Activated CD8-positive, alpha-beta T cell treated with anti-CD3 and anti-CD28 coated beads, Interleukin-2, amount 10 ng/mL, durations not matched to agents 7 days and 5 days (primary cell): ENCODE measurements around the gene PLA2G4C. TPM values are rescaled to one million over a fixed set of nuclear protein-coding genes. Genes with fewer than 3 reads are reported as not detected.

Source experiments
- ATAC-seq: fragments of 150-1000 bp; cut with Tn5 transposase; one replicate; pipeline ENCODE4 v1.10.0; 2021; ENCODE audit warnings: moderate library complexity
- CTCF ChIA-PET: fragments of 350-600 bp; sonication (Branson Sonifier 250); formaldehyde crosslinking; loops from one replicate; lab custom pipeline; 2021; ENCODE audit warnings: antibody characterized with exemption; lab: Charles Lee
- POLR2A ChIA-PET: fragments of 350-600 bp; sonication (Branson Sonifier 250); formaldehyde crosslinking; loops from one replicate; lab custom pipeline; 2021; ENCODE audit warnings: antibody characterized with exemption; lab: Charles Lee
- DNase-seq: peaks from one replicate; pipeline ENCODE4 v3.0.0-alpha.2; 2020
- H3K27ac Mint-ChIP-seq: one replicate; pipeline ENCODE4 v1.8.0; 2021; ENCODE audit warnings: mild to moderate bottlenecking, mixed read lengths
- H3K27me3 Mint-ChIP-seq: one replicate; pipeline ENCODE4 v1.8.0; 2021; ENCODE audit warnings: low read depth, mixed read lengths
- H3K36me3 Mint-ChIP-seq: one replicate; pipeline ENCODE4 v1.8.0; 2021; ENCODE audit warnings: low read depth, mixed read lengths
- H3K4me1 Mint-ChIP-seq: one replicate; pipeline ENCODE4 v1.8.0; 2021; ENCODE audit warnings: low read depth, mixed read lengths
- H3K4me3 Mint-ChIP-seq: one replicate; pipeline ENCODE4 v1.8.0; 2021; ENCODE audit warnings: mild to moderate bottlenecking, mixed read lengths
- H3K9me3 Mint-ChIP-seq: one replicate; pipeline ENCODE4 v1.8.0; 2022; ENCODE audit warnings: mixed read lengths; ENCODE audit not compliant: insufficient read depth
- total RNA-seq, 2 experiments: library from RNA; stranded (reverse); gene quantifications; one replicate each; pipeline ENCODE4 v1.2.3, GENCODE V29; 2021

Gene PLA2G4C
- total RNA-seq, 2 experiments from 2014 or later: 0.73 to 1.8 TPM

DNA sequence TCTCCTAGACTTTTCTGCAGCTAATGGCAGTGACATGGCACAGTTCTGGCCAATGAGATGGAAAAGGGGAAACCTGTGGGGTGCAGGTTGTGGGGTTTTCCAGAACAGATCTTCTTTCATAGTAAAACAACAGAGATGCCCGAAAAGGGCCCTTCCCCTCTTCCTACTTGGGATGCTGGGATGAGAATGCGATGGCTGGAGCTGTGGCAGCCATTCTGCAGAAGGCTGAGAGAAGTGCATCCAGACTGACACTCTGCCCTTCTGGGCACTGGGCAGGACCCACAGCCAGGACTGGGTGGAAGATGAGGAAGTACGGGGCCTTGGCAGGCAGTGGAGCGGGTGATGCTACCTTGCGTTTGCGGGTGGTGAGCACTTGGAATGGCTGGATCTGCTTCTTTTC lies 16.9 kb upstream of the PLA2G4C start:
- DNase-seq (no peak), ATAC-seq (no peak)
- Mint-ChIP-seq H3K9me3 (no peaks in the 10 kb centered on the region), H3K27ac (no peak overlapping the region), H3K4me1 (peaks cover 7% of the 10 kb centered on the region), H3K4me3 (no peak overlapping the region), H3K27me3 (no peaks in the 10 kb centered on the region), H3K36me3 (peaks cover 65% of the 10 kb centered on the region)
- POLR2A ChIA-PET: interaction anchor here (0.5 kb wide), 1 partner anchor 1676 kb away, joined by 3 read pairs; no protein-coding TSS in a partner anchor
- CTCF ChIA-PET: interaction anchor here (1.8 kb wide), 1 partner anchor 17 kb away, joined by 6 read pairs; the partner anchor contains the start of gene PLA2G4C

DNA sequence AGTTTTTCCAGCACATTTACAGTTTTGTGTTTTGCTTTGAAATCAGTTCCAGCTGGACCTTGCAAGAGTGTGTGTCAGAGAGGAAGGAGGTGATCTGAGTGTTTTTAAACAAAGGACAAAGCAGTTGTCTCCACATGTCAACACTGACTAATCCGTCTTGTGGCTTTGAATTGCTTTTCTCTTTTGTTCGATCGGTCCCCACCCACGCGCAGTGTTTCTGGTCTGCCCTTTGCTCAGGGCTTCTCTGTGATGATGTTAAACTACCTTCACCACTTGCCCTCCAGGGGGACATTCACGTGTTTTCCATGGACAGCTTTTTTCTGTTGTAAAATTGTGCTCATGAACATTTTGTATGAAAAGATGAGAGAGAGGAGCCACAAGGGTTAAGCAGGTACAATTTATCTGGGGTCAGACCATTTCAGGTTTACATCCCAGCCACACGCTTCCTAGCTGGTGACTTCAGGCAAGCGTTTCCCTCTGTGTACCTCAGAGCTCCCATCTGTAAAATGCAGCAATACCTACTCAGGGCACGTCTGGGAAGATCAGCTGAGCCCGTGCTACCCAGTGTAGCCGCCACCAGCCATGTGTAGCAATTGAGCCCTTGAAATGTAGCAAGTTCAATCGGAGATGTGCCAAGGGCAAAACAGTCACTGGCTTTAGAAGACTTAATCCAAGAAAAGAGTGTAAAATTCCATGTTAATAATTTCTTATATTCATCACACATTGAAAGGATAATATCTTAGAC lies 13.5 kb upstream of the PLA2G4C start:
- H3K36me3 Mint-ChIP-seq: peaks cover 69% of the 10 kb centered on the region
- no peak overlapping the region for H3K27ac Mint-ChIP-seq
- H3K4me1 Mint-ChIP-seq: peaks cover 15% of the 10 kb centered on the region
- no peak for DNase-seq
- ChIA-PET POLR2A (interaction anchor here (2.5 kb wide), 1 partner anchor 13 kb away, joined by 11 read pairs; the partner anchor contains the start of gene PLA2G4C), CTCF (interaction anchor here (0.7 to 3.2 kb wide), 5 partner anchors 14 to 161 kb away, joined by 3 to 11 read pairs (median 4); partner anchors contain the start of gene PLA2G4C)
- no peak overlapping the region for H3K4me3 Mint-ChIP-seq
- no peak for ATAC-seq
- no peaks in the 10 kb centered on the region for H3K9me3 Mint-ChIP-seq
- no peaks in the 10 kb centered on the region for H3K27me3 Mint-ChIP-seq

DNA sequence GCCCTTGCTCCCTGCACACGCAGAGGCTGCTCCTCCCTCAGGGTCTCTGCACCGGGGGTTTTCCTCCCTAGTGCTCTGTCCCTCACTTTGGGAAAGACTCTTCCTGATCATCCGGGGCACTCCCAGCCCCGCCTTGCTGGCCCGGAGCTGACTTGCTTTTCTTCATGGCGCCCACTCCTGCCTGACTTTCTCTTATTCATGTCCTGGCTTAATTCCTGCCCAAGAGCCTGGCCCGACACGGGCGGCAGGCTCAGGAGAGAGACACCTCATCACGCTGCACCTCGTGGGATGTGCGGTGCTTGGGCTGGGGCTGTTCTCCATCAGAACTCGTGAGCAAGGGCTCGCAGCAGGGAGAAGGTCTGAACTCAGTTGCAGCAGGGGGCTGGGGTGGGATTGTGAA lies 11.8 kb upstream of the PLA2G4C start:
- no peaks in the 10 kb centered on the region for H3K27me3 Mint-ChIP-seq
- H3K9me3 Mint-ChIP-seq: no peaks in the 10 kb centered on the region
- ChIA-PET POLR2A (interaction anchor here (2.5 kb wide), 1 partner anchor 12 kb away, joined by 11 read pairs; the partner anchor contains the start of gene PLA2G4C), CTCF (interaction anchor here (1.1 kb wide), 1 partner anchor 30 kb away, joined by 4 read pairs; no protein-coding TSS in a partner anchor)
- peaks cover 24% of the 10 kb centered on the region for H3K4me1 Mint-ChIP-seq
- no peak overlapping the region for H3K4me3 Mint-ChIP-seq
- DNase-seq: no peak
- ATAC-seq: no peak
- peaks cover 67% of the 10 kb centered on the region for H3K36me3 Mint-ChIP-seq
- peak overlapping the region; percentile 81 for H3K27ac Mint-ChIP-seq

DNA sequence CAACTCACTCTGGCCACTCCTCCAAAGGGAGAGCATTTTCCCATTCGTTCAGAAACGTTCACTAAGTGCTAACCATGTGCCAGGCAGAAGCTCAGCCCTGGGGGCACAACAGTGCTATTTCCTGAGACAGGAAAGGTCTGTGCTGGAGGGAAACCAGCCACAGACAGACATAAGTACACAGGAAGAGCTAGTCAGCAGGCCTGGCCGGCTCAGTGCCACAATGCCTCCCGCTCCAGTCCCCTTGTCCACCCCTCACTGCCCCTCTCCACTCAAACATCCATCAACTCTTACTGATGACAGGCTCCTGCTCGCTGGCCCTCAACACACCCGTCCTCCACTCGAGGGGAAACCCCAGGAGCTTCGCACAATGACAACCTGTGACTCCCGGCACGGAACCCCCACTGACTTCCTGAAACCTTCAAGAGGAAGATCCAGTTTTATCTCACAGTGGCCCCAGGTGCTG lies 11.3 kb upstream of the PLA2G4C start:
- ChIA-PET CTCF (interaction anchor here (1.1 kb wide), 1 partner anchor 31 kb away, joined by 4 read pairs; no protein-coding TSS in a partner anchor), POLR2A (interaction anchor here (2.5 kb wide), 1 partner anchor 11 kb away, joined by 11 read pairs; the partner anchor contains the start of gene PLA2G4C)
- H3K27ac Mint-ChIP-seq: peak overlapping the region; percentile 81
- DNase-seq (no peak), ATAC-seq (no peak)
- H3K9me3 Mint-ChIP-seq: no peaks in the 10 kb centered on the region
- H3K4me1 Mint-ChIP-seq: peaks cover 25% of the 10 kb centered on the region
- peaks cover 66% of the 10 kb centered on the region for H3K36me3 Mint-ChIP-seq
- no peaks in the 10 kb centered on the region for H3K27me3 Mint-ChIP-seq
- no peak overlapping the region for H3K4me3 Mint-ChIP-seq

DNA sequence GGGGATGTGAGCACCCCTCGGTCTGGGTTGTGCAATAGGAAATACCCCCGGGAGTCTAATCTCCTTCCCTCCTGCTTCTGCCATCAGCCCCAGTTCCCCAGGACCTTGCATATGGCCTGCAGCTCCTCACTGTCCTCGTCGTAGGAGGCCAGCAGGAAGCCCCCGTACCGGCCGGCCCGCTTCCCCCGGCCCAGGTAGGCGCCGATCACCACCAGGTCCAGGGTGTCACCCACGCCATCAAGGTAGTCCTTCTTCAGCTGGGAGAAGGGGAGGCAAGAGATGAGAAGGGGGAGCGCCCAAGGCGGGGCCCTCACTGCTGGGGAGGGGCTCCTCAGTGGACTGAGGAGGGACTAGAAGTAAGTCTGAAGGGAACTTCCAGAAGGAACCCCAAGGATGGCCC lies 10.4 kb upstream of the PLA2G4C start:
- H3K36me3 Mint-ChIP-seq: peaks cover 65% of the 10 kb centered on the region
- no peaks in the 10 kb centered on the region for H3K27me3 Mint-ChIP-seq
- DNase-seq: no peak
- H3K4me3 Mint-ChIP-seq: no peak overlapping the region
- no peak for ATAC-seq
- peaks cover 25% of the 10 kb centered on the region for H3K4me1 Mint-ChIP-seq
- POLR2A ChIA-PET: interaction anchor here (0.7 kb wide), 1 partner anchor 11 kb away, joined by 5 read pairs; the partner anchor contains the start of gene PLA2G4C
- CTCF ChIA-PET: no interaction called here
- no peaks in the 10 kb centered on the region for H3K9me3 Mint-ChIP-seq
- no peak overlapping the region for H3K27ac Mint-ChIP-seq

DNA sequence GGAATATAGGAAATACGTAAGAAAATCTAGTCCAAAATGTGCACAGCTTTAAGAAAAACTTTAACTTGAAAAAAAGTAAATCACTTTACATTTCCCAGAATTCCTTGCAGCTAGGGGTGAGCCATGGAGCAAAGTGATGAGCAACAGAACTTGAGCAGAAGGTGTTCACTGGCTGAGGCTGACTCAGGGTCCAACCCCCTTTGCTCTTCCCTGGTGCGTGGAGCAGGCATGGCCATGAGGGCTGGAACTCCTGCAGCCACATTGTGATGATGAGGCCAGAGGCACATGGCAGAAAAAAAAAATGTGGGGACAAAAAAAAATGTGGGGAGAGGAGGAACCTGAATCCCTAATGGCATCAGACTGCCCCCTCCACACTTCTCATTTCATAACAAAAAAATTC lies 9.9 kb upstream of the PLA2G4C start:
- DNase-seq: no peak
- H3K36me3 Mint-ChIP-seq: peaks cover 65% of the 10 kb centered on the region
- no peaks in the 10 kb centered on the region for H3K9me3 Mint-ChIP-seq
- ATAC-seq: no peak
- ChIA-PET CTCF (interaction anchor here (1.8 kb wide), 1 partner anchor 10 kb away, joined by 6 read pairs; the partner anchor contains the start of gene PLA2G4C), POLR2A (interaction anchor here (0.7 to 1.0 kb wide), 2 partner anchors 9 to 10 kb away, joined by 3 to 5 read pairs; partner anchors contain the start of gene PLA2G4C)
- no peaks in the 10 kb centered on the region for H3K27me3 Mint-ChIP-seq
- no peak overlapping the region for H3K27ac Mint-ChIP-seq
- H3K4me1 Mint-ChIP-seq: peaks cover 25% of the 10 kb centered on the region
- no peak overlapping the region for H3K4me3 Mint-ChIP-seq

DNA sequence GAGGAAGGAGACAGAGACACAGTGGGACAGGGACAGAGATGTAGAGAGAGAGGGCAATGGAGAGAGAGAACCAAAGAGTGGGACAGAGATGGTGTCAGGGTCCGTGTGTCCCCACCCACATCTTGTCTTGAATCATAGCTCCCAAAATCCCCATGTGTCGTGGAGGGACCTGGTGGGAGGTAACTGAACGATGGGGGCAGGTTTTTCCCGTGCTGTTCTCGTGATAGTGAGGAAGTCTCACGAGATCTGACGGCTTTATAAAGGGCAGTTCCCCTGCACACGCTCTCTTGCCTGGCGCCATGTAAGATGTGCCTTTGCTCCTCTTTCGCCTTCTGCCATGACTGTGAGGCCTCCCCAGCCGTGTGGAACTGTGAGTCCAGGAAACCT lies 7.5 kb upstream of the PLA2G4C start:
- Mint-ChIP-seq H3K27me3 (no peaks in the 10 kb centered on the region), H3K27ac (peak overlapping the region; percentile 85), H3K4me3 (no peak overlapping the region), H3K36me3 (peaks cover 58% of the 10 kb centered on the region), H3K9me3 (no peaks in the 10 kb centered on the region), H3K4me1 (peaks cover 22% of the 10 kb centered on the region)
- POLR2A ChIA-PET: no interaction called here
- DNase-seq: no peak
- no peak for ATAC-seq
- CTCF ChIA-PET: interaction anchor here (1.1 kb wide), 1 partner anchor 12 kb away, joined by 4 read pairs; no protein-coding TSS in a partner anchor

DNA sequence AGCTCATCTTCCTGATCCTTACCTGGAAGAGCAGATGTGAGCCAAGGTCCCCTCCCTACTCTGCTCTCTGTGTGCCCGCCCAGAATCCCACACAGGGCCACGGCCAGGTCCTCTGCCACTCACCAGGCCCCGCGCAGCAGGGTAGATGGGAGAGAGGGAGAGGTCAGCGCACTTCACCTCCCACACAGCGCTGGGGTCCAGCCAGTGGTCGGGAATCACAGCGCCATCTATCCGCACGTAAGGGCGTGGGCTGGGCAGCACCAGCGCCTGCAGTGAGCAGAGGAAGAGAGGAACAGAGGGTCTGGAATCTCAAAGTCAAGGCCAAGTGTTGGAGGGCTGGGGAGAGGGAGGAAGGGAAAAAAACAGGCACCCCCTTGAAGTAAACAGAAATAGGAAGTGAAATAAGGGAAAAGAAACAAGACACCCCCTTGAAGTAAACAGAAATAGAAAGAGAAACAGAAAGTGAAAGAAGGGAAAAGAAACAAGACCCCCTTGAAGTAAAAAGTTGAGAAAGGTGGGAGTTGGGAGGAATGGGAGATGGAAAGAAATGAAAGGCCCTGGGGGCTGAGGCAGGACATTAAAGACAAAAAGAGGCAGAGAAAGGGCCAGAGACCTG lies 7.0 kb upstream of the PLA2G4C start:
- ATAC-seq (no peak), DNase-seq (no peak)
- Mint-ChIP-seq H3K27ac (peak overlapping the region; percentile 85), H3K27me3 (no peaks in the 10 kb centered on the region), H3K4me3 (no peak overlapping the region), H3K9me3 (no peaks in the 10 kb centered on the region), H3K36me3 (peaks cover 53% of the 10 kb centered on the region), H3K4me1 (peaks cover 19% of the 10 kb centered on the region)
- POLR2A ChIA-PET: no interaction called here
- CTCF ChIA-PET: interaction anchor here (1.5 kb wide), 1 partner anchor 10 kb away, joined by 4 read pairs; no protein-coding TSS in a partner anchor

DNA sequence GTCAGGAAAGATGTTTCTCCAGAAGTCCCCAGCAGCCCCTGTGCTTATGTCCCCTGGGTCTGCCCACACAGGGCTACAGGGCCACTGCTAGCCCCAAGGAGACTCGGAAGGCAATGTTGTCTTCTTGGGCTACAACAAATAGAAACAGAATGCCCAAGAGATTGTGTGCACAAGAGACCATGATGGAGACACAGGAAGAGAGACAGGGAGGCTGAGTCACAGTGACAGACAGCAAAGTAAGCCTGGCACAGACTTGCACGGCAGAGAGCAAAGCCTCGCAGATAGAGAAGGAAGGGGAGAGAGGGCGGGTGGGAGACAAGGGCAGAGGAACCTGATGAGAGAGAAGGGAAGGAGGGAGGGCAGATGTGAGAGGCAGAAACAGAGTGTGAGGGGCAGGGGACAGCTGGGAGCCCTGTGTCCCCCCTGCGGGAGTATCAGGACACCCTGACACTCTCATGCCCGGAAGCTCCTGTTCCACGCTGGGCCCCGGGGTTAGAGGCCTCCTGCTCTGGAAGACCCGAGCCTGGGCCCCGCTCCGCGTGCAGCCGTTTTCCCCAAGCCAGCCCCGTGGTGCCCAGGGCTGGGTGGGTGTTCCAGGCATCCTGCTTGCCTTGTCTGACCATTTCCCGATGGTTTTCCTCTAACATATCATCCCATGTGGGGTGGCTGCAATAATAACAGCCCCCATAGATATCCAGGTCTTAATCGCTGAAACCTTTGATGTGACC lies 2.7 kb upstream of the PLA2G4C start:
- peaks cover 27% of the 10 kb centered on the region for H3K36me3 Mint-ChIP-seq
- no peaks in the 10 kb centered on the region for H3K27me3 Mint-ChIP-seq
- CTCF ChIA-PET: no interaction called here
- no peaks in the 10 kb centered on the region for H3K9me3 Mint-ChIP-seq
- ATAC-seq (no peak), DNase-seq (no peak)
- POLR2A ChIA-PET: no interaction called here
- H3K4me3 Mint-ChIP-seq: no peak overlapping the region
- peaks cover 17% of the 10 kb centered on the region for H3K4me1 Mint-ChIP-seq
- no peak overlapping the region for H3K27ac Mint-ChIP-seq

DNA sequence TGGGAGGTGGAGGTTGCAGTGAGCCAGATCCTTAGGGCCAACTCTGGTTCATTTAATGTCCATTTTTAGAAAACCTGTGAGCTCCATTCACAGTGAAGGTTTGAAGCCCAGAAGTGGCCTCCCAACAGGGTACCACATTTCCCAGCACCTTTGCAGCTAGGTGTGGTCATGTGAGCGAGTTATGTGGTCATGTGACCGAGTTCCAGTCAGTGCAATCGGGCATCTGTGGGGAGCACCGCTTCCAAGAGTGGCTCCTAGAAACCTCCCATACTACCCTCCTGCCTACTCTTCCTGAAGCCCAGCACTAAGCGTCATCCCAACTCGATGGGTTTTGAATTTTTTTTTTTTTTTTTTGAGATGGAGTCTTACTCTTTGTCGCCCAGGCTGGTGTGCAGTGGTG lies 663 bp upstream of the PLA2G4C start:
- ChIA-PET POLR2A (interaction anchor here (1.2 to 1.8 kb wide), 3 partner anchors 9 to 92 kb away, joined by 3 to 11 read pairs (median 5); no protein-coding TSS in a partner anchor), CTCF (interaction anchor here (2.1 to 5.1 kb wide), 3 partner anchors 9 to 43 kb away, joined by 6 to 50 read pairs (median 16); no protein-coding TSS in a partner anchor)
- H3K36me3 Mint-ChIP-seq: peaks cover 11% of the 10 kb centered on the region
- peaks cover 14% of the 10 kb centered on the region for H3K4me1 Mint-ChIP-seq
- no peak overlapping the region for H3K4me3 Mint-ChIP-seq
- ATAC-seq (no peak), DNase-seq (no peak)
- H3K27ac Mint-ChIP-seq: peak overlapping the region; percentile 52
- no peaks in the 10 kb centered on the region for H3K27me3 Mint-ChIP-seq
- H3K9me3 Mint-ChIP-seq: no peaks in the 10 kb centered on the region
